Nephron progenitor cell (in vitro differentiated cells): Measurements from ENCODE around the gene ACOT7.
A peak's percentile ranks its signal among the peaks of the same experiment; 100 is the strongest.

Experiments used
- DNase-seq: peaks from one replicate; pipeline ENCODE4 v3.0.0; 2021
- H3K27ac Mint-ChIP-seq: 2 replicates; pipeline ENCODE4 v1.8.0; 2021; ENCODE audit warnings: mild to moderate bottlenecking, moderate library complexity, mixed read lengths
- H3K27me3 Mint-ChIP-seq: 2 replicates; pipeline ENCODE4 v1.8.0; 2021; ENCODE audit warnings: mild to moderate bottlenecking, low read depth, mixed read lengths; ENCODE audit not compliant: poor library complexity
- H3K36me3 Mint-ChIP-seq: 2 replicates; pipeline ENCODE4 v1.8.0; 2021; ENCODE audit warnings: low read depth, mixed read lengths
- H3K4me1 Mint-ChIP-seq: 2 replicates; pipeline ENCODE4 v1.8.0; 2021; ENCODE audit warnings: mixed read lengths
- H3K4me3 Mint-ChIP-seq: 2 replicates; pipeline ENCODE4 v1.8.0; 2021; ENCODE audit warnings: mild to moderate bottlenecking, moderate library complexity, mixed read lengths
- H3K9me3 Mint-ChIP-seq: 2 replicates; pipeline ENCODE4 v1.8.0; 2021; ENCODE audit warnings: mild to moderate bottlenecking, moderate library complexity, mixed read lengths
- CTCF ChIP-seq: fragments of 200-600 bp; sonication (generic); IDR thresholded peaks from 2 replicates; pipeline ENCODE4 v1.5.0; 2021; ENCODE audit warnings: antibody characterized with exemption

ACOT7 gene

GRCh38 chr1:6237093-6237492, 156.5 kb downstream of the ACOT7 start:
- H3K4me1 Mint-ChIP-seq: peaks cover 39% of the 10 kb centered on the region
- H3K4me3 Mint-ChIP-seq: no peak overlapping the region
- peaks cover 10% of the 10 kb centered on the region for H3K36me3 Mint-ChIP-seq
- H3K9me3 Mint-ChIP-seq: no peaks in the 10 kb centered on the region
- H3K27ac Mint-ChIP-seq: no peak overlapping the region
- no peak for DNase-seq
- peaks cover 48% of the 10 kb centered on the region for H3K27me3 Mint-ChIP-seq
- no peak for TF ChIP-seq CTCF

GRCh38 chr1:6235296-6235677, 158.3 kb downstream of the ACOT7 start:
- Mint-ChIP-seq H3K27me3 (peaks cover 29% of the 10 kb centered on the region), H3K27ac (peak overlapping the region; percentile 39), H3K36me3 (peaks cover 22% of the 10 kb centered on the region), H3K4me3 (peak overlapping the region; percentile 89), H3K9me3 (no peaks in the 10 kb centered on the region), H3K4me1 (peaks cover 35% of the 10 kb centered on the region)
- no peak for TF ChIP-seq CTCF
- DNase-seq: no peak

GRCh38 chr1:6234502-6235295, 158.9 kb downstream of the ACOT7 start:
- Mint-ChIP-seq H3K27ac (peak overlapping the region; percentile 78), H3K27me3 (peaks cover 24% of the 10 kb centered on the region), H3K4me1 (peaks cover 35% of the 10 kb centered on the region), H3K36me3 (peaks cover 25% of the 10 kb centered on the region), H3K9me3 (no peaks in the 10 kb centered on the region), H3K4me3 (peak overlapping the region; percentile 89)
- DNase-seq: no peak
- no peak for TF ChIP-seq CTCF

- peaks cover 27% of the 10 kb centered on the region for H3K36me3 Mint-ChIP-seq
- H3K27ac Mint-ChIP-seq: no peak overlapping the region
- no peak for DNase-seq
- no peak for TF ChIP-seq CTCF
- H3K4me1 Mint-ChIP-seq: peaks cover 27% of the 10 kb centered on the region
- H3K9me3 Mint-ChIP-seq: no peaks in the 10 kb centered on the region
- peak overlapping the region; percentile 41 for H3K4me3 Mint-ChIP-seq
- peaks cover 10% of the 10 kb centered on the region for H3K27me3 Mint-ChIP-seq
Observed at GRCh38 chr1:6233376-6233775, 160.2 kb downstream of the ACOT7 start.

GRCh38 chr1:6225651-6226050, 167.9 kb downstream of the ACOT7 start:
- DNase-seq: no peak
- Mint-ChIP-seq H3K27me3 (no peaks in the 10 kb centered on the region), H3K4me1 (peaks cover 11% of the 10 kb centered on the region), H3K27ac (peak overlapping the region; percentile 95), H3K36me3 (peaks cover 56% of the 10 kb centered on the region), H3K4me3 (no peak overlapping the region), H3K9me3 (no peaks in the 10 kb centered on the region)
- TF ChIP-seq CTCF: no peak

- Mint-ChIP-seq H3K4me3 (no peak overlapping the region), H3K27ac (no peak overlapping the region), H3K27me3 (no peaks in the 10 kb centered on the region), H3K4me1 (peaks cover 11% of the 10 kb centered on the region), H3K36me3 (peaks cover 59% of the 10 kb centered on the region), H3K9me3 (no peaks in the 10 kb centered on the region)
- TF ChIP-seq CTCF: no peak
- no peak for DNase-seq
Observed at GRCh38 chr1:6224718-6225117, 168.8 kb downstream of the ACOT7 start.
